Glutamatergic neuron (in vitro differentiated cells): ENCODE results near the gene SLC27A5. TPM values are rescaled to one million over a fixed set of nuclear protein-coding genes. Genes with fewer than 3 reads are reported as not detected.

Experiments
- DNase-seq: peaks from one replicate; pipeline ENCODE4 v3.0.0; 2022
- H3K27ac Mint-ChIP-seq: one replicate; pipeline ENCODE4 v1.8.0; 2020; ENCODE audit warnings: mild to moderate bottlenecking, mixed read lengths, inconsistent platforms; ENCODE audit not compliant: unreplicated experiment
- H3K27me3 Mint-ChIP-seq: one replicate; pipeline ENCODE4 v1.8.0; 2020; ENCODE audit warnings: mild to moderate bottlenecking, moderate library complexity, mixed read lengths, inconsistent platforms; ENCODE audit not compliant: unreplicated experiment
- H3K36me3 Mint-ChIP-seq: one replicate; pipeline ENCODE4 v1.8.0; 2020; ENCODE audit warnings: mild to moderate bottlenecking, mixed read lengths, inconsistent platforms; ENCODE audit not compliant: unreplicated experiment
- H3K4me1 Mint-ChIP-seq: one replicate; pipeline ENCODE4 v1.8.0; 2020; ENCODE audit warnings: mild to moderate bottlenecking, low read depth, mixed read lengths, inconsistent platforms; ENCODE audit not compliant: unreplicated experiment
- H3K4me3 Mint-ChIP-seq: one replicate; pipeline ENCODE4 v1.8.0; 2020; ENCODE audit warnings: mild to moderate bottlenecking, mixed read lengths, inconsistent platforms; ENCODE audit not compliant: unreplicated experiment
- H3K9me3 Mint-ChIP-seq: one replicate; pipeline ENCODE4 v1.8.0; 2020; ENCODE audit warnings: mild to moderate bottlenecking, moderate library complexity, mixed read lengths, inconsistent platforms; ENCODE audit not compliant: unreplicated experiment
- total RNA-seq: library from RNA; stranded (reverse); fragmentation: NEBNext Ultra II Directional; extraction: Animal tissue kit (Norgen Biotek cat#: 25700); gene quantifications from one replicate; pipeline ENCODE4 v1.2.1, GENCODE V29; 2021; ENCODE audit not compliant: unreplicated experiment
- TF ChIP-seq, protein P1 (sequence below): fragments of 200-600 bp; sonication (generic); IDR thresholded peaks from one replicate; pipeline ENCODE4 v1.5.0; 2021; ENCODE audit not compliant: partially characterized antibody, unreplicated experiment

Gene SLC27A5
- total RNA-seq, 1 donor from 2014 or later = 7.4 TPM

DNA sequence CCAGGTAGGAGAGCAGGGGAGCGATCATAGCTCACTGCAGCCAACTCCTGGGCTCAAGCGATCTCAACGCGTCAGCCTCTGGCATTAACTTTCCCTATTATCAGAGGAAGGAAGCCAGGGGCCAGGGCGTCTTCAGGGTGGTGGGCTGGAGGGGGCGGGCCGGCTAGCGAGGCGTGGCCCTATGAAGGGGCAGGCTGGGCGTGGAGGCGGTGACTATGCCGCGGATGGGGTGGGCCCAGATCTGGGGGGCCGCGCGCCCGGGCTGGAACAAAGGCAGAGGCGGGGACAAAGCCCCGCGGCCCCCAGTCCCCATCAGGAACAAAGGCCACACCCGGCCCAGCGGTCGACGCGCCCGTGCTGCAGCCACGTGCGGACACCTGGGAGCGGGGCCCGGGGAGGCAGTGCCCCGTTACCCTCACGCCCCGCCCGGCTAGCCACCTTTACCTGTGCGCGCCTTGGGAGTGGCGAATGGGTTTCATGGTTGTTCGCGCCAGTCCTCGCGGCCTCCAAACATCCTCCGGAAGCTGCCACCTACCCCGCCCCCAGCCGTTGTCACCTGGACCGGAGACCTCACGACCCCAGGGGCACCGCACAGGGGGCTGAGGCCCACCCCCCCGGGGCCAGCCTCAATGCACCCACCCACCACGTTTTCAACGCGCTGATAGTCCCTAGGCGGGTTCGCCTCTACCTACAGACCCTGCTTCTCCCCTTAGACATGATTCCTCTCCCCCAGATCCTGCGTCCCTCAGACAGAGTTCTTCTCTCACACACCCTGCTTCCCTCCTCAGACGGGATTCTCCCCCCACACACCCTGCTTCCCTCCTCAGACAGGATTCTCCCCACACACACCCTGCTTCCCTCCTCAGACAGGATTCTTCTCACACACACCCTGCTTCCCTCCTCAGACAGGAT lies 26.7 kb upstream of the SLC27A5 start:
- no peaks in the 10 kb centered on the region for H3K9me3 Mint-ChIP-seq
- H3K4me3 Mint-ChIP-seq = peak overlapping the region; percentile 84
- peak overlapping the region; percentile 62 for H3K27ac Mint-ChIP-seq
- no peaks in the 10 kb centered on the region for H3K36me3 Mint-ChIP-seq
- TF ChIP-seq, protein P1, sequence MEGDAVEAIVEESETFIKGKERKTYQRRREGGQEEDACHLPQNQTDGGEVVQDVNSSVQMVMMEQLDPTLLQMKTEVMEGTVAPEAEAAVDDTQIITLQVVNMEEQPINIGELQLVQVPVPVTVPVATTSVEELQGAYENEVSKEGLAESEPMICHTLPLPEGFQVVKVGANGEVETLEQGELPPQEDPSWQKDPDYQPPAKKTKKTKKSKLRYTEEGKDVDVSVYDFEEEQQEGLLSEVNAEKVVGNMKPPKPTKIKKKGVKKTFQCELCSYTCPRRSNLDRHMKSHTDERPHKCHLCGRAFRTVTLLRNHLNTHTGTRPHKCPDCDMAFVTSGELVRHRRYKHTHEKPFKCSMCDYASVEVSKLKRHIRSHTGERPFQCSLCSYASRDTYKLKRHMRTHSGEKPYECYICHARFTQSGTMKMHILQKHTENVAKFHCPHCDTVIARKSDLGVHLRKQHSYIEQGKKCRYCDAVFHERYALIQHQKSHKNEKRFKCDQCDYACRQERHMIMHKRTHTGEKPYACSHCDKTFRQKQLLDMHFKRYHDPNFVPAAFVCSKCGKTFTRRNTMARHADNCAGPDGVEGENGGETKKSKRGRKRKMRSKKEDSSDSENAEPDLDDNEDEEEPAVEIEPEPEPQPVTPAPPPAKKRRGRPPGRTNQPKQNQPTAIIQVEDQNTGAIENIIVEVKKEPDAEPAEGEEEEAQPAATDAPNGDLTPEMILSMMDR = no peak
- peaks cover 10% of the 10 kb centered on the region for H3K27me3 Mint-ChIP-seq
- DNase-seq = peak; percentile 77
- no peaks in the 10 kb centered on the region for H3K4me1 Mint-ChIP-seq

DNA sequence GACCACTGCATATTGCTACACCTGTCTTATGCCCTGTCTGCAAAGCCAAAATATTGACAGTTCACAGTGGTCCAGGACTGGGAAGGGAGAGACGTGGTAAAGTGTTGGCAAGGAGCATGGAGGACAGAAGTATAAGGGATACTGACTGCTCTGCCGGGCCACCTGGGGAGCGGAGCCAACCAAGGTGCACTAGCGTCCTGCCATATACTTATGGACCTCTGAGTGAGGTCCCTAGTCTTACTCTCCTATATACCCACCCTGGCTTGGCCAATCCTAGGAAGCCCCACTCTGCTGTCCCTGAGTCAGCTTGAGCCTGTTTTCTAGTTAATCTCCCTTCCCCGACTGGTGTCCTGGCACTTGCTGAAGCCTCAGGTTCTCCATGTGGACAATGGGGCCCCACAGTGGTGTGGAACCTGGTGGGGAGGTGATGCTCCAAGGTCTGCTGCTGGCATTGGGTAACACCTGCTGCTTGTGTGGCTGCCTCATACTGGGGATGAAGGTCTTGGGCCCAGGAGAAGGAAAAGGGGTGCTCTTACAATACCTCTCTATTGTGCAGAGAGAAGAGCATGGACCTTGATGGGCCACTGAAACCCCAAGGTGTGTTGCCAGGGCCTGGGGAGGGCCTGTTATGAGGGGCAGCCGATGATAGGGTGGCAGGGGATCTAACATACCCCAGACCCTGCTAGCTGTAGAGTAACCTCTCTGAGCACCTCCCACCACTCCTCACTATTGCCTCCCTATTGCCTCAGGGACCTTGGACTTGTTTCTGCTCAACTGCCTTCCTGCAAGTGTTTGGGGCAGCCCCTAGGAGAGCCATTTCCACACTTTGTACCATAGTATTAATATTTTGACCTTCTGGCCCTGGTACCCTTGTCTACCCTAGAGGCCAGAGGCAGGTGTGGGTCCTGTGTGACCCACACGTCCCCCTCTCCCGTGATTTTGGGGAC lies 25.3 kb upstream of the SLC27A5 start:
- H3K27me3 Mint-ChIP-seq = peaks cover 10% of the 10 kb centered on the region
- no peak for DNase-seq
- peaks cover 1% of the 10 kb centered on the region for H3K9me3 Mint-ChIP-seq
- no peaks in the 10 kb centered on the region for H3K36me3 Mint-ChIP-seq
- peak overlapping the region; percentile 30 for H3K4me3 Mint-ChIP-seq
- TF ChIP-seq, protein P1 = no peak
- no peaks in the 10 kb centered on the region for H3K4me1 Mint-ChIP-seq
- H3K27ac Mint-ChIP-seq = no peak overlapping the region

DNA sequence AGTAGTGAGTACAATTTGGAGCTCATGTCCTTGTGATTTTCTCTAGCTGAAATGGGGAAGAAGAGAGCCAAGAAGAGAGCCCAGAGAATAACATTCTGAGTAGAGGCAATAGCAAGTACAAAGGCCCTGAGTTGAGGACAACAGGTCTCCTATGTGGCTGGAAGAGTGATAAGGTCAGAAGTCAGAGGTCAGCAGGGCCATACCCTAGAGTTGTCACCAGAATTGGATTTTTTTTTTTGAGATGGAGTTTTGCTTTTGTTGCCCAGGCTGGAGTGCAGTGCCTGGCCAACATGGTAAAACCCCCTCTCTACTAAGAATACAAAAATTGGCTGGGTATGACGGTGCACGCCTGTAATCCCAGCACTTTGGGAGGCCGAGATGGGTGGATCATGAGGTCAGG lies 24.1 kb upstream of the SLC27A5 start:
- TF ChIP-seq, protein P1 = no peak
- H3K36me3 Mint-ChIP-seq = no peaks in the 10 kb centered on the region
- peaks cover 8% of the 10 kb centered on the region for H3K4me1 Mint-ChIP-seq

DNA sequence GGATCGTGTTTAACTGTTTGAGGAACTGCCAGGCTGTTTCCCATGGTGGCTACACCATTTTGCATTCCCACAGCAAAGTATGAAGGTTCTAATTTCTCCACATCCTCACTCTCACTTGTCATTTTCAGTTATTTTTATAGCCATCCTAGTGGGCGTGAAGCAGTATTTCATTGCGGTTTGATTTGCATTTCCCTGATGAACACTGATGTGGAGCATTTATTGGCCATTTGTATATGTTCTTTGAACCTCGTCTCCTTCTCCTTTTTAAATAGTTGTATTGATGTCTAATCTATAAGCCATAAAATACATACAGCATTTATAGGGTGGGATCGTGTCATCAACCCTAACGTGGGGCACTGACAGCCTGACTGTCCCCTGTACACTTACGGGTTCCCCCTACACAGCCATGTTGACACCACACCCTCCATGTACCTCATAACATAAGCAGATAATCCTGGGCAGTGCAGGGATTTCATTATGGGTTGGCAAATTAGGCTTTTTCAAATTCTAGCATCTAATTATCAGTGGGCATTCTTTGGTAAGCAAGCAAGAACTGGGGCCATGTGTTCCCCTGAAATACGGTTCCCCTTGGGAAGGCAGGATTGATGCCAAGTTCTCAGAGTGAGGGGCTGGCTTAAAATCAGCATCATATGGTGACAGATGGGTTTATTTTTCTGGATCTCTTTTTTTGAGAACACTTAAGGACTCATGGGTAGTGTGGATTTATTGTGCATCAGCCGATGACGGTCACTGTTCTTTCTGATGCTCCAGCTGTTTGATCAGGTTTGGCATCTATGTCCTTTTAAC lies 19.4 kb upstream of the SLC27A5 start:
- H3K27ac Mint-ChIP-seq = no peak overlapping the region
- no peak overlapping the region for H3K4me3 Mint-ChIP-seq
- TF ChIP-seq, protein P1 = no peak
- H3K4me1 Mint-ChIP-seq = peaks cover 8% of the 10 kb centered on the region
- no peaks in the 10 kb centered on the region for H3K36me3 Mint-ChIP-seq
- DNase-seq = no peak
- H3K27me3 Mint-ChIP-seq = peaks cover 3% of the 10 kb centered on the region
- peaks cover 1% of the 10 kb centered on the region for H3K9me3 Mint-ChIP-seq

More for the DNA sequence above, 24.1 kb upstream of the SLC27A5 start:
- no peak for DNase-seq
- H3K4me3 Mint-ChIP-seq = no peak overlapping the region
- no peak overlapping the region for H3K27ac Mint-ChIP-seq
- H3K27me3 Mint-ChIP-seq = peaks cover 10% of the 10 kb centered on the region
- peaks cover 1% of the 10 kb centered on the region for H3K9me3 Mint-ChIP-seq
